Measurements from ENCODE around the gene ZNF710. TPM values are rescaled to one million over a fixed set of nuclear protein-coding genes. Genes with fewer than 3 reads are reported as not detected.
"Not testable (repeated sequence)": the region's sequence is repeated elsewhere in the genome, so short reads cannot be mapped to it uniquely, and the experiment has no call there.

The ZNF710 gene
- polyA plus RNA-seq, 1 donor: 18.1 TPM

DNA sequence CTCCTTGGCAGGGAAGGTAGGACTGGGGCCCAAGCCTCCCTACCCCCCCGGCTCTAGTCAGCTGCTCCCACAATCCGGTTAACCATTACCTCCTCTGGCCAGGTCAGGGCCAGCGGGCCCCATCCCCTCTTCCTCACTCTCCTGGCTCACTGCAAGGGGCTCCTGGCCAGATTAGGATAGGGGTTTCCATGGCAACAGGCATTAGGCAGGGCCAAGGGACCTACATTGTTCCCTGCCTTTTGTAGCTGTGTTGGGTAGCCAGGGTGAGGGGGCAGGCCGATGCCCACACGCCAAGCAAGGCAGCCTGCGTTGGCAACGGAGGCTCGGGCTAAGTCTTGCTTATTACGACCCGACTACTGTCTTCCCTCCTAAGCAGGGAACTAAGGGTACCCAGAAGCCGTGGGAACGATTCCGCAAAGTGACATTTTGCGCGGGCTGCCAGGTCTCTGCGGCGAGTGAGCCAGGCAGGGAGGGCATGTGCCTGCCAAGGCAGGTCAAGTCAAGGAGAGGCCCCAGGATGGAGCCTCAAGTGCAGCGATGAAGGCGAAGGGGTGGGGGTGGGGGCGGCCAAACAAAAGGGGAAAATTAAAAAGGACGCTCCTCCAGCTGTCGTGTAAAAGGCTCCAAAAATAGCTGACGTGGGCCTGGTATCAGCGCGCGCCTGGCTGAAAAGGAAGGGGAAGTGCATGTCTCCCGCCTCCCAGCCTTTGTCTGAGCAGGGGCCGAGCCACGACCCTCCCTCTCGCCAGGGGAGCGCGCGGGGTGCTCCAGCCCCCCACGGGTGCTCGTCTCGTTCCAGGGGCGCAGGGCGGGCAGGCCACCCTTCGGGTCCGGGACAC lies 100.2 kb downstream of the ZNF710 start:
- no peak for DNase-seq

GRCh38 chr15:90101969-90102890 lies 101.1 kb downstream of the ZNF710 start, which contains the start of gene IDH2:
TSS of gene IDH2 (minus strand) at chr15:90102468. CDS start at chr15:90102390, 78 bp downstream.
- peak; percentile 82 for DNase-seq

- no peak for DNase-seq
These were observed 102.7 kb downstream of the ZNF710 start for GRCh38 chr15:90103701-90104329.

DNA sequence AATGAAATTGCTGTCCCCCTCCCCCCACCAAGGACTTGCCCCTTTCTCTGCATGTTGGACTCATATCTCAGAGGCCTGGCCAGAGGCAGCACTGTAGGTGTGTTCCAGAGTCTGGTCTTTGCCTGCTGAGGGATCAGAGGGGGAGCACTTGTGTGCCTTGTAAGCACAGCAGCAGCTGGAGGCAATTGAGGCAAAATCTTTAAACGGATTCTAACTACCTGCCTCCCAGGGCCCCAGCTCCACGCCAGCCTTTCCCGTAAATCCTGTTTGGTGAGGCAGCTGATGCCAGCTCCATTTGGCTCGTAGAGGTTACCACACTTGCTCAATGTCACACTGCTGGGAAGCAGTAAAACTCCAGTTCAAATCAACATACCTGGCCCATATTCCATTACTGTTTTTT lies 103.4 kb downstream of the ZNF710 start:
- no peak for DNase-seq

DNA sequence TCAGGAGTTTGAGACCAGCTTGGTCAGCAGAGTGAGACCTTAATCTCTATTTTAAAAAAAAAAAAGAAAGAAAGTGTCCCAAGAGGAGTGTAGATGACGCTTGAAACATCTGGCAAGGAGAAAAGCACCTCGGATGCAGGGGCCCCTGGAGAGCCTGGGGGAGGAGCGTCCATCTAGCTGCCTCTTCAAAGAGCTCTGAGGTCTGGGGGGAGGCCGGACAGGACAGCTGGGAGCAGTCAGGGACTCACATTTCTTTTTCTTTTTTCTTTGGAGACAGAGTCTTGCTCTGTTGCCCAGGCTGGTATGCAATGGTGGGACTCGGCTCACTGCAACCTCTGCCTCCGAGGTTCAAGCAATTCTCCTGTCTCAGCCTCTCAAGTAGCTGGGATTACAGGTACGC lies 104.4 kb downstream of the ZNF710 start:
- DNase-seq: no peak

- no peak for DNase-seq
These were observed 105.5 kb downstream of the ZNF710 start for GRCh38 chr15:90106522-90107117.

- DNase-seq: not testable (repeated sequence)
These were observed 106.9 kb downstream of the ZNF710 start for GRCh38 chr15:90108038-90108437.

DNA sequence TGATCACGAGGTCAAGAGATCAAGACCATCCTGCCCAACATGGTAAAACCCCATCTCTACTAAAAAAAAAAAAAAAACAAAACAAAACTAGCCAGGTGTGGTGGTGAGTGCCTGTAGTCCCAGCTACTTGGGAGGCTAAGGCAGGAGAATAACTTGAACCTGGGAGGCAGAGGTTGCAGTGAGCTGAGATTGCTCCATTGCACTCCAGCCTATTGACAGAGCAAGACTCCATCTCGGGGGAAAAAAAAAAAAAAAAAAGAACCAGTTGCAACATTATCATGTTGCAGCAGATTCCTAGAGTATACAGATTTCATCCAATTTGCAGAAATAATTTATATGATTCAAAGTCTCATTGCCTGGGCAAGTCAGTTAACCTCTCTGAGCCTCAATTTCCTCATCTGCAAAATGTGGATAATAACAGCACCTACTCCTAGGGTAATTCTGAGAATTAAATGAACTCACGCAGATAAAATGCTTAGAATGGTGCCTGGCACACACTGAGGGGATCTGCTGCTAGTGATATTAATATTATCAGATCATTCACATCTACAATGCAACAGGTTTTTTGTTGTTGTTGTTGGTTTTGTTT lies 108.1 kb downstream of the ZNF710 start:
- DNase-seq: not testable (repeated sequence)

DNA sequence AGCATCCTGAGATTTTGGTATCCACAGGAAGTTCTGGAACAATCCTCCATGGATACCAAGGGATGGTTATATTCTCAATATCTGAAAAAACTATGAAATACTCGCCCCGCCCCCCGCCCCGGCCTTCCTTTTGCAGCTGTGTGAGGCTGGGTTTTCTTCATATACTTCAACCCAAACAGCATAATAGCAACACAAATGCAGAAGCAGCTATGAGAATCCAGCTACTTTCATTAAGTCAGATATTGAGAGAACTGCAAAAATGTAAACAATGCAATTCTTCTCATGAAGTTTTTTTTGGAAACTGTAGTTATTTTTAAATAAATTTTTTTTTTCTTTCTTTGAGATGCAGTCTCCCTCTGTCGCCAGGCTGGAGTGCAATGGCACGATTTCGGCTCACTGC lies 112.0 kb downstream of the ZNF710 start:
- DNase-seq: no peak

DNA sequence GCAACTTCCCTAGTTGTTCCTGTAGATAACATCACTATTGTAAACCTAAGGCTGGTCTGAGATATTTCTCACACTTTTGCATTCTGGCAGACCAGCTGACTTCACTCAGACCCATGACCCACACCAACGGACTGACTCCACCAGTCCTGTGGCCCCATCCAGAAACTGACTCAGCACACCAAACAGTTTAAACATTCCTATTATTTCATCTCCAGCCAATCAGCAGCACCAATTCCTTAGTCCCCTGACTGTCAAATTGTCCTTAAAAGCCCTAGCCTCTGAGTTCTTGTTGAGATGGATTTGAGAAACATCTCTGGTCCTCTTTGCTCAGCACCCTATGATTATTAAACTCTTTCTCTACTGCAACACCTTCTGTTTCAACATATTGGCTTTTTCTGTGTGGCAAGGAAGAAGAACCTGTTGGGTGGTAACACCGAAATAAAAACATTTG lies 113.4 kb downstream of the ZNF710 start:
- no peak for DNase-seq

- DNase-seq: no peak
These were observed 114.7 kb downstream of the ZNF710 start for GRCh38 chr15:90115783-90116182.

GRCh38 chr15:90119367-90119766 lies 118.2 kb downstream of the ZNF710 start:
- DNase-seq: no peak

DNA sequence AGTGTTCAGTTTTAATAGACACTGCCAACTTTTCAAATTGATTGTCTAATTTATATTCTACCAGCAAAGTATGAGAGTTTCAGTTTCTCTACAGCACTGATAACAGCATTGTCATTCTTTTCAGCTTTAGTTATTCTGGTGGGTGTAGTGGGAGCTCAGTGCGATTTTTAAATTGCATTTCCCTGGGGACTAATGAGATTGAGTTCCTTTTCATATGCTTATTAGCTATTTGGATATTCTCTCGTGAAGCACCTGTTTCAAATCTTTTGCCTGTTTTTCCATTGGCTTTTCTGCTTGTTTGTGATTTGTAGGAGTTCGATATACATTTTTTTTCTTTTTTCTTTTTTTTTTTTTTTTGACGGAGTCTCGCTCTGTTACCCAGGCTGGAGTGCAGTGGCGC lies 120.0 kb downstream of the ZNF710 start:
- DNase-seq: no peak

DNA sequence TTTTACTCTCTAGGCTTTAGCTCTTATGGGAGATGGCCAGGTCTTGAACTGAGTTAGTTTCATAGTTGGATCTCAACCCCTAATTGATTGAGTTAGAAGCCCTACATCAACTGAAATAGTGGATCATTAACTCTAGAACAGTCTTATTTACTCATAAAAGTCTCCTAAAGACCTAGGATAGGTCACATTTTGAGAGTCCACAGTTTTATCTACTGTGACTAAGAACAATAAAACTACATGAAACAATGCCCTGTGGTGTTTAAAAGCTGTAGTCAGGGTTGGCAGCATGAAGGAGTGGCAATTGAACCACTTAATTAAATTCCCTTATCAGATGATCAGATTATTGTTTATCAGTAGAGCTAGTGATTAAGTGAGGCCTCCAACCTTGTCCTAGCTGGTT lies 123.4 kb downstream of the ZNF710 start:
- no peak for DNase-seq

- no peak for DNase-seq
These were observed 124.9 kb downstream of the ZNF710 start for GRCh38 chr15:90126022-90126421.

DNA sequence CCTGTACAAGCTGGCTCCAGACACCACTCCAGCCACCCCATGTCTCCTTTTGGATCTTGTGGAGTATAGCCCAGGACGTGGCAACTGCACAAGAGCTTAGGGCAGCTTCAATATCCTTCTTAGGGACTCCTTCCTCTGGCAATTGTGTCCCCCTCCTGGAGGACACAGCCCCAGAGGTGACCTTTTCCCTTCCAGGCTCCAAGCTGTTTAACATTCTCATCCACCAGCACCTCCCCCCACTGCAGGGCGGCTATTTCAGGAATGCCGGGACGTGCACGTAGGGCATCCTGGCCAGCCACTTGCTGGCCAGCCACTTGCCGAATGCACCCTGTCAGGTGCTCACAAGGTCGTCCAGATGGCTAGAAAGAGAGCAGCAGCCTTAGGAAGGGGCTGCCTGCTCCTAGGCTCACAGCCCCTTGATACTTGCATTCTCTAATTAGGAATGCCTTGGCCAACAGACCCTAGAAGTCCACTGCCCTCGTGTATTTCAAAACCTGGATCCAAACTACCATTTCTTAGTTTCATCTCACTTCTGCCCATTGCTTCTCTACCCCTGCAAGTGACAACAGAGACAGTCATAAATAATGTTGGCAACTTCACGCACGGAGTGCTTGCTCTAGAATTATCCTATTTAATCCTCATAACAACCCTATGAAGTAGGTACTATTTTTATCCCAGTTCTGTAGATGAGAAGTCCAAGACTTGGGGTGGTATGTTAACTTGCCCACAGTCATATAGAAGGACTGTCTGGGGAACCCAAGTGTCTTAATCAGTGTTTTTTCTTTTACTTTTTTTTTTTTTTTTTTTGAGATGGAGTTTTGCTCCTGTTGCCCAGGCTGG lies 125.7 kb downstream of the ZNF710 start:
- no peak for DNase-seq

DNA sequence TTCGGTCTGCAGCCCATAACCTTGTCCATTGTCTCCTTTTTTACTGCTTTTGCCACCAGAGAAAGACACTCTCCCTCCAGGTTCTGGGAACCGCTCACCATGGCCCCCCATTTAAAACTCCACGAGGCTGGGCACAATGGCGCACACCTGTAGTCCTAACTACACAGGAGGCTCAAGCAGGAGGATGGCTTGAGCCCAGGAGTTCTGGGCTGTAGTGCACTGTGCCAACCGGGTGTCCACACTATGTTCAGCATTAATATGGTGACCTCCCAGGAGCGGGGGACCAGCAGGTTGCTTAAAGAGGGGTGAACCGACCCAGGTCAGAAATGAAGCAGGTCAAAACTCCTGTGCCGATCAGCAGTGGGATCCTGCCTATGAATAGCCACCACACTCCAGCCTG lies 129.2 kb downstream of the ZNF710 start:
- DNase-seq: no peak
